C4-2B (cell line): Measurements from ENCODE around the gene KRT40.

Experiments
- CTCF ChIP-seq: fragments of 450-650 bp; conservative IDR thresholded peaks from 2 replicates; pipeline ENCODE4 v1.5.1; 2017; ENCODE audit warnings: mild to moderate bottlenecking
- ZFX ChIP-seq: fragments of 450-650 bp; IDR thresholded peaks from 2 replicates; pipeline ENCODE4 v1.6.1; 2017

GRCh38 chr17:41029633-41030245 is 45.6 kb upstream of the KRT40 start, which contains the start of gene KRTAP1-4:
- no peak for TF ChIP-seq CTCF
- no peak for TF ChIP-seq ZFX
